AG04449 (cell line): Measurements from ENCODE around the gene PYGO2.
A peak's percentile ranks its signal among the peaks of the same experiment; 100 is the strongest.

Experiments
- CTCF ChIA-PET: fragments of 350-600 bp; formaldehyde crosslinking; extraction: SDS; loops from one replicate; lab custom pipeline; 2021; ENCODE audit warnings: antibody characterized with exemption; lab: Yijun Ruan, JAX
- POLR2A ChIA-PET: fragments of 400-600, 350-600 bp; formaldehyde crosslinking; extraction: SDS; loops from one replicate; lab custom pipeline; 2020; ENCODE audit warnings: antibody characterized with exemption, inconsistent platforms; lab: Yijun Ruan, JAX
- DNase-seq: peaks from one replicate; pipeline ENCODE4 v3.0.0-alpha.2; 2010; ENCODE audit warnings: low read depth, low spot score
- H3K4me3 ChIP-seq: 2 replicates; pipeline ENCODE4 v1.5.1; 2011; ENCODE audit warnings: low read depth, mild to moderate bottlenecking, control low read depth, low read length
- CTCF ChIP-seq: IDR thresholded peaks from one replicate; pipeline ENCODE4 v1.5.1; 2011; ENCODE audit warnings: mild to moderate bottlenecking, moderate library complexity, low read length, control low read depth, inconsistent platforms; ENCODE audit not compliant: insufficient read depth; ENCODE audit errors: missing control alignments

Gene PYGO2

GRCh38 chr1:154967331-154967950 lies 5.9 kb upstream of the PYGO2 start:
- CTCF ChIA-PET = interaction anchor here (0.7 to 2.9 kb wide), 4 partner anchors 23 to 118 kb away, joined by 3 to 14 read pairs (median 3); partner anchors contain the start of gene ADAM15
- H3K4me3 ChIP-seq = peak overlapping the region; percentile 82
- no peak for DNase-seq
- no peak for TF ChIP-seq CTCF
- POLR2A ChIA-PET = interaction anchor here (0.6 kb wide), 1 partner anchor 76 kb away, joined by 3 read pairs; no protein-coding TSS in a partner anchor

- POLR2A ChIA-PET = no interaction called here
- CTCF ChIA-PET = interaction anchor here (0.7 to 2.9 kb wide), 10 partner anchors 10 to 207 kb away, joined by 3 to 16 read pairs (median 4); partner anchors contain the start of genes EFNA4, KRTCAP2 and PBXIP1
- H3K4me3 ChIP-seq = no peak overlapping the region
- DNase-seq = no peak
- no peak for TF ChIP-seq CTCF
These were observed 4.5 kb upstream of the PYGO2 start for GRCh38 chr1:154966111-154966510.

GRCh38 chr1:154964359-154964758 lies 2.8 kb upstream of the PYGO2 start:
- DNase-seq = no peak
- POLR2A ChIA-PET = interaction anchor here (0.6 to 1.5 kb wide), 3 partner anchors 8 to 53 kb away, joined by 3 to 4 read pairs (median 3); no protein-coding TSS in a partner anchor
- TF ChIP-seq CTCF = no peak
- CTCF ChIA-PET = interaction anchor here (0.7 to 2.8 kb wide), 6 partner anchors 8 to 52 kb away, joined by 3 to 16 read pairs (median 4); partner anchors contain the start of gene PBXIP1
- H3K4me3 ChIP-seq = no peak overlapping the region

- no peak for TF ChIP-seq CTCF
- DNase-seq = no peak
- CTCF ChIA-PET = interaction anchor here (1.2 kb wide), 1 partner anchor 20 kb away, joined by 3 read pairs; no protein-coding TSS in a partner anchor
- H3K4me3 ChIP-seq = no peak overlapping the region
- POLR2A ChIA-PET = interaction anchor here (1.5 to 3.9 kb wide), 2 partner anchors 8 to 9 kb away, joined by 4 to 74 read pairs; partner anchors contain the start of gene SHC1
These were observed 2.1 kb upstream of the PYGO2 start for GRCh38 chr1:154963643-154964042.

GRCh38 chr1:154962795-154963330 lies 1.3 kb upstream of the PYGO2 start:
- no peak for DNase-seq
- POLR2A ChIA-PET = interaction anchor here (1.4 to 3.9 kb wide), 2 partner anchors 9 to 37 kb away, joined by 4 to 74 read pairs; partner anchors contain the start of gene SHC1
- no peak overlapping the region; the same call in 1 of the 2 replicates for H3K4me3 ChIP-seq
- no peak for TF ChIP-seq CTCF
- CTCF ChIA-PET = interaction anchor here (1.5 to 5.0 kb wide), 4 partner anchors 9 to 34 kb away, joined by 6 to 62 read pairs (median 28); partner anchors contain the start of genes CKS1B, LENEP and SHC1
